GM19328 (cell line): ENCODE data around the gene ZNF407.

Source experiments
- ATAC-seq: cut with Tn5 transposase; IDR thresholded peaks from one replicate; pipeline ENCODE4 v1.9.1; 2021; ENCODE audit warnings: mild to moderate bottlenecking, moderate library complexity; ENCODE audit not compliant: unreplicated experiment

Gene ZNF407

GRCh38 chr18:74587441-74587840 is 10.2 kb upstream of the ZNF407 start:
- ATAC-seq, result no peak

DNA sequence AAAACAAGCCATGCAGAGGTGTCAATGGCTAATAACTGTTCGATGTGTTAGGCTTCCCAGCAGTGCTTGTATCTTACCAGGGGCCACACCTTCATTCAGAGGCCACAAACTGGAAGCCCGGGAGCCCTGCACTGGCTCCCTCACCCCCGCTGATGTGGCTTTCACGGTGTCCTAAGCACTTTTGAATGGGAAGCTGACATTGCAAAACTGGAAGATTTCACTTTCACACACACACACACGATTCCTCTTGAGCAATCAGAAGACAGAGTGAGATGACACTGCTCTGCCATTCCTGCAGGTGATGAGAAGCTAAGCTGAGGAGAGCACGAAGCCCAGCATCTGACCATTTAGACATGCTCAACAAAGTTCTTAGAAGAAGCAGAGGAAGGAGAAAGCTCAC is 8.6 kb upstream of the ZNF407 start:
- no peak for ATAC-seq

DNA sequence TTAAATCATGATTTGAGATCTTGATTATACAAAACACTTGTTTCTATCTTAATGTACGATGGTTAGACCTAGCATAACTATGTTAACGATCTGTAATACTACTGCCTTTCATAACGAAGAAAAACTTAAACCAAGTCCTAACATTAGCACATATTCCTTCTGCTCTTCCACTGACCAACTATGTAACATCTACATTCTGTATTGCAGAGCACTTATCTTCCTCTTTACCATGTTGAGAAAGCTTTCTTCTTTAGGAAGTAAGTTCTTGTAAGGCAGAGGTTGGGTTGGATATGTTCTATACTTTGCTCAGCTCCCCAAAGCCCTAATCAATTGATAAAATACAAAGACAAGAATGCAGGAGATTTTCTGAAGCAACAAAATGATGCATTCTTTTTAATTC is 7.9 kb upstream of the ZNF407 start:
- ATAC-seq, result no peak

DNA sequence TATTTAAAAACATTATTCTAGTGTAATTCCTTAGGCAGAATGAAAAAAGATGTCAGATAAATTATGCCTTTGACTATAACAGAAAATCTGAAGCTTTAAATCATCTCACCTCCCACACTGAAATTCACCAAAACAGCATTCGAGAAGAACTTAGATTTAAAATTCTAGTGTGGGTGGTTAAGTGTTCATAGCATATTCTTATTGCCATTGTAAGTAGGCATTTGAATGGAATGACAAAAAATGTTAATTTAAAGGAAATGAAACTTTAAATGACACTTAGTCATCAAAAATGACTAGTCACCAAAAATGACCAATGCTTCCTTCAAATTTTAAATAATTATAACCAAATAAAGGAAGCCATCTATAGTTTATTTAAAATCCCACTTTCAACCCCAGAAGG is 7.0 kb upstream of the ZNF407 start:
- ATAC-seq, result no peak

DNA sequence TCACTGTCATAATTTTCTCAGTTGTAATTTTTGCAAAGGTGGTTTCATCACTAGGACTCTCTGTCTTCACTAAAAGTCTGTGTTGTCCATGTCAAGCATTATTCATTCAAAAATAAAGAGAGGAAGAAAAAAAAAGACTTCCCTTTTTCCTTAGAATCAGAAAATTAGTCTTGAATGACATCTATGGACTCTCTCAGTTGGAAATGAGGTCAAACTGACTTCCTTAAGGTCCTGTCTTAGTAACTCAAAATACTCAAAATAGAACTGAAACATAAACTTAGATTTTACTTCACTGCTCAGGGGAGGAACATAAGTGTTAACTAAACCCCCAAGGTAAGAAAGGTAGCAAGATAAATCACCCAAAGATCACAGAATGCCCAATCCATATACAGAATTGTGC is 2.2 kb upstream of the ZNF407 start:
- ATAC-seq, result no peak

GRCh38 chr18:74597034-74597661 is 522 bp upstream of the ZNF407 start:
- peak; percentile 29 for ATAC-seq

DNA sequence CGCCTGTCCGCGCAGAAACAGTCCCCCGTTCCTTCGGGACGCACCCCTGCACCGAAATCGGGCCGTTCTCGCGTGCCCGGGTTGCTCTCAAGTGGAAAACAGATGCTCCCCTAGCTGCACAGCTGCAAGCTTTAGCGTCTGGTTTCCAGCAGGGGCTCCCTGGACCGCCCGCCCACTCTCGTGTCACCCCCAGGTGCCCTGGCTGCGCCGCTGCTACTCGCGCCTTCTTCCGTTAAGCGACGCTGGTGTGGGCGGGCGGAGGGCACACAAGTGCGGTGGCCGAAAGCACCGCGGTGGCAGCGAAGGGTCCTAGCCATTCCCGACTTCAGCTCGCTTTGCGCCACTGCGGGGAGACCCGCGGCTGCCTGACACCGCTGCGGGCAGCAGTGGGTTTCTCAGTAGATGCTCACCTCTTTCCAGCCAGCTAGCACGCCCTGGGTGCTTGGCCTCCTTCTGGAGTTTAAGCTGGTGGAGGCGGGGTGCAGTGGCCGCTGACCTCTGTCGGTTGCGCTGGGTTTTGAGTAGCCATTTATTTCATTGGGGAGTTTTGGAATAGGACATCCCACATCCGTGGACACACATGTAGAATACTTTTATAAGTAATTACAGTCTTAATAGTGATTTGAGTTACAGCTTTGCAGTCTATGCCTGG is 806 bp downstream of the ZNF407 start:
- peak; percentile 54 for ATAC-seq

DNA sequence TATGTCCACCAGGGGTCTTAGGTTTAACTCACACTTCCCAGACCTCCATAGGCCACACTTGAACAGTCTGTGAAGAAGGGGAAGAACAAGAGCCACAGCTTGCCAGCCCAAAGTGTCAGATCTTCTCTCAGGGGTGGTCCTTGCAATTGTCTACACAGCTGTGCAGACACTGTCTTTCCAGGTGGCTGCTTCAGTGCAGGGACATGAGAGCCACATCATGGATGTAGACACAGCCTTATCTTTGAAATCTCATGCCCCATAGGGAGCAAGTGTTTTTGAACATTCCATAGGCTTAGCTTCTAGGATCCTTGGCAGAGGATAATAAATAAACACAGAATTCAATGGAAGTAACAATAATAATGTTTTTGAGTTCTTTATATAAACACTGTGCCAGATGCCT is 6.7 kb downstream of the ZNF407 start:
- no peak for ATAC-seq

GRCh38 chr18:74604774-74605173 is 7.1 kb downstream of the ZNF407 start:
- no peak for ATAC-seq

DNA sequence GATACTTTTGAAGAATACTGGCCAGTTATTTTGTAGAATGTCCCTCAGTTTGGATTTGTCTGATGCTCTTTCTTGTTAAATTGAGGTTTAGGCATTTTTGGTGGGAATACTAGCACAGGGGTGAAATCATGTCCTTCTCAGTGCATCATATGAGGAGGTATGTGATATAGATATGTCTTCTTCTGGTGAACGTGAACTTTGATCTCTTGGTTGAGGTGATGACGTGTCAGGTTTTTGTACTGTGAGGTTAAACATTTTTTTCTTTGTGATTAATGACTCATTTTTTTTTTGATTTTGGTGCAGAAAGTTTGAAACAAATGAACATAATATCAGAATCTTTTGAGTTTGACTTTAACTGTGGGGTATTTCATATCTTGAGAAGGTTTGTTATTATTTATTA is 11.0 kb downstream of the ZNF407 start:
- ATAC-seq, result no peak

- no peak for ATAC-seq
These were observed 11.9 kb downstream of the ZNF407 start for GRCh38 chr18:74609535-74609934.

DNA sequence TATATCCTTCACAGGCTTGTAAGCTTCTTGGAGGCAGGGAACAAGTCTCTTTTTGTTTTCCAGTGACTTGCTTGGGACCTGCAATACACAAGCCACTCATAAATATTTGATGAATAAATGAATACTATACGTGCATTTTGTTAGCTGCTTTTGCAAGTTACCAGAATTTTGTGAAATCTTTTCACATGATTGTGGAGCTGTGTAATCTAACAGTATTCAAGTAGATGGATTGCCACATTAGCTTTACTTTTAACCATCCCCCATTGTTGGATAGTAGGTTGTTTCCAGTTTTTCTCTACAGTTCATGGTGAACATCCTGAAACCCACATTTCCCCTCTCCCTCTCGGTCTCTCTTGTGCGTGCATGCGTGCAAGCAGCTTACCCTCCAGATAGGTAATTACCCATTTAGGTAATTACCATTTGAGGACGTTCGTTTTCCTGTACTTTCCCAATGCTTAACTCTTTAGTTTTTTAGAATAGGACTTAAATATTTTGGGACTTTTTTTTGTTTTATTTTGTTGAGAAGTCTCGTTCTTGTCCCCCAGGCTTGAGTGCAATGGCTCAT is 12.5 kb downstream of the ZNF407 start:
- ATAC-seq, result no peak

DNA sequence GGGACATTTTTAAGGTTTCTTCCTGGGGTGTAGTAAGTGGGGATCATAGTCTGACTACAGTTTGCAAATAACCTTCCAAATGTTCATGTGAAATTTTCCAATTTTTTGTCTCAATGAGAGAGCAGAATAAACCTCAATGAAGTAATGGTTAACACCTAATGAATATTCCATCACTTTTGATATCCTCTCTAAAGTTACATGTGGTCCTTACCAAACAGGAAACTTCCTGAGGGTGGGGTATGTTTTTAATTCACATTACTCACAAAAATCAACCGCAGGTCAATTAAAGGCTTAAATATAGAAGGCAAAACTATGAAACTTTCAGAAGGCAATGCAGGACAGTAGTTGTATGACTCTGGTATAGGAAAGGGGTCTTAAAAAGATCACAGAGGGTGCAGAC is 13.2 kb downstream of the ZNF407 start:
- no peak for ATAC-seq

DNA sequence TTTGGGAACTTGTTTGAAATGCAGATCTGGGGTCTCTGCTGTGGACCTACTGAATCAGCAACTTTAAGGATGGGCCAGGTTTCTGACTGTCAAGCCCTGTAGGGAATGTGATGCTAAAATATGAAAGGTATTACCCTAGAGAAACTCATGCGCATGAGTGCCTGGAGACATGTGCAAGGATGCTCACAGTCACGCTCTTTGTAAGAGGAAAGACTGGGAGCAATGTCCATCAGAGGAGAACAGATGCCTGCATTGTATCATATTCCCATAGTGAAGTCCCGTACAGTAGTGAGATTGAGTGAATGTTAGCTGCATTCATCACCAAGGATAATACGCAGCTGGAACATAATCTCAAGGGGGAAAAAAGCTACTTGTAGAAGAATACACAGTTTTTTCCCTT is 14.1 kb downstream of the ZNF407 start:
- no peak for ATAC-seq

GRCh38 chr18:74613381-74613780 is 15.7 kb downstream of the ZNF407 start:
- no peak for ATAC-seq

DNA sequence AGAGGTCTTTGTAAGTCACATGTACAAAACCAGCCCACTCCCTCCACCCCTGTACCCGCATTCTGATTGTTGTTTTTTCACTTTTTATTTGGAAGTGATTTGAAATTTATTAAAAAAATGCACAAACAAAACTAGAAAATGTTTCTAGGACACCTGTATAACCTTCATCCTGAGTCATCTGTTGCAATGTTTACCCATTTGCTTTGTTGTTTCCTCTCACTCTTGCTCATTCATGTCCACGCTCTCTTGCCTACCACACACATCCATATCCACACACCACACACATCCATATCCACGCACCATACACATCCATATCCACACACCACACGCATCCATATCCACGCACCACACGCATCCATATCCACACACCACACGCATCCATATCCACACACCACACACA is 18.8 kb downstream of the ZNF407 start:
- ATAC-seq, result no peak

DNA sequence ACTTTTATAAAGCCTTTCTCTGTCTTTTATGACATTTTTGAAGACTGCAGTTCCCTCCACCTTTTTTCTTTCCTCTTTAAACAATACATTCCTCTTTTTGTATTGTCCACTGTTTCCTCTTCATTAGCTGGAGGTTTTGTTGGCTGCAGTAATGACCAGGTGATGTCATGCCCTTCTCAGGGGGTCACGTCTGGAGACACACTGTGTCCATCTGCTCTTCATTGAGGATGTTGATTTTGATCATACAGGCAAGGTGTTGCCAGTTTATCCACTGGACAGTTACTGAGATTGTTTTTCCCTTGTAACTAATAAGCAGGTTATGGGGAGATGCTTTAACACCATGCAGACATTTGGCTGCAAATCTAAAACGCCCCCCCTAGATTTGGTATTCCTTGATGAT is 19.8 kb downstream of the ZNF407 start:
- no peak for ATAC-seq

DNA sequence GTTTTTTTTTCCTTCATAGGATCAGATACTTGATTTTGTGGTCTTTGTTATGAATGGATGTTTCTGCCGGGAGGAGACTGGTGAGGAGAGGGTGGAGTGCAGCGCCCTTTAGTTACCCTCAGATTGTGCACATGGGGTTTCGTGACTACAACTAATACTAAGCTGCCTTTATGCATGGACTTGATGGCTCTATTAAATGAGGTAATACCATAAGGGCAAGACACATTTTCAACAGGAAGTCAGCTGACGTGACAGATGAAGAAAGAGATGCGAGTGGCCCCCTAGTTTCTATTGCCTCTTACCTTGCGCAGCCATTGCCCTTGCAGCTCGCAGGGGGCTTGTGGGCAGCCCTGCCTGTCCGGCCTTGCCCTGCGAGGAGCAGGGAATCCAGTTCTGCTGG is 24.4 kb downstream of the ZNF407 start:
- ATAC-seq, result no peak

DNA sequence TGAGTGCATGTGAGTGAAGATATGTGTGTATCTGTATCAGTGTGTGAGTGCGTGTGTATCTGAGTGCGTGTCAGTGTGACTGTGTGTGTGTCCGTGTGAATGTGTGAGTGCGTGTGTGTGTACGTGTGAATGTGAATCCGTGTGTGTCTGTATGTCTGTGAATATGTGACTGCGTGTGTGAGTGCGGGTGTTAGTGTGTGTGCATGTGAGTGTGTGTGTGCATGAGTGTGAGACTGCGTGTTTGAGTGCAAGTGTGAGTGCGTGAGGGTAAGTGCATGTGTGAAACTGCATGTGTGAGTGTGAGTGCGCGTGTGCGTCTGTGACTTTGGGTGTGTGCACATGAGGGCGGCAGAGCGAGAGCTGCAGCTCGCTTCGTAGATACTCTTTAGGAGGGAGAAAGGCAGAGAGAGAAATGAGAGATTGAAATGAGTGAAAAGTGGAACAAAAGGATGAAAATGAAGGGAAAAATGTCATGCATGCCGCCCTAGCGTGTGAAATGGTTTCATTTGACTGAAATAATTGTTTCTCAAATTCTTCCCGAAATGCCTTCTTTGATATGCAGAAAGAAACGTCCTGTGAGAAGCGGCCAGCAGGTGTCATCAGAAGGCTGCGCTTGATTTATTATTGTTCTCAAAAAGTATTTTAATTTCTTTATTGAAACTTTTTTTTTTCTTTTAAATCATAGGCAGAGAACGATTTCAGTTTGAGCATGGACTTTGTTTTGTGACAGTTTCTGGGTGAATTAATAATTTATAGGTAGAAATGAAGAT is 25.6 kb downstream of the ZNF407 start:
- no peak for ATAC-seq

DNA sequence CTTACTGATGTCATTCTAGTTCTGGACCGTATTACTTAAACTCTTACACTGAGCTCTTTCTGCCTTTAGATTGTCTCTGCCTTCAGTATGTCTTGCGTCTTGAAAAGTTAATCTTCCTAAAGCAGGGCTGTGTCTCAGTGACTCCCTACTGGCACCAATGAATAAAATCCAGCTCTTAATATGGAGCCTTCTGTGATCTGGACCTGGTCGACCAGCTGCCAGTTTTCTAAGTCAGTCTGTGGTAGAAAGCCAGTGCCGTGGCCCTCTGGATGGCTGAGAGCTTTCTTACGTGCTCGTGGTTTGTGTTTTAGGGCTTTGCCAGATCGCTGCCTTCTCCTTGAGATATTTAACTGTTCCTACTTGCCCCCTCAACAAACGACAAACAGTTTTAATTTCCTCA is 26.8 kb downstream of the ZNF407 start:
- no peak for ATAC-seq

- ATAC-seq, result no peak
These were observed 27.5 kb downstream of the ZNF407 start for GRCh38 chr18:74625157-74625556.
